GM12864 (cell line): ENCODE data around the gene TBXT.

Source experiments
- DNase-seq: peaks from one replicate; pipeline ENCODE4 v3.0.0-alpha.2; 2011; ENCODE audit warnings: low read depth
- H3K4me3 ChIP-seq: 2 replicates; pipeline ENCODE4 v1.5.1; 2011; ENCODE audit warnings: mild to moderate bottlenecking, low read depth, low read length, control low read depth
- TF ChIP-seq, protein P1 (sequence below): IDR thresholded peaks from 2 replicates; pipeline ENCODE4 v1.5.1; 2011; ENCODE audit warnings: low read depth, mild to moderate bottlenecking, moderate library complexity, low read length, control low read depth, inconsistent platforms; ENCODE audit errors: missing control alignments

Gene TBXT

DNA sequence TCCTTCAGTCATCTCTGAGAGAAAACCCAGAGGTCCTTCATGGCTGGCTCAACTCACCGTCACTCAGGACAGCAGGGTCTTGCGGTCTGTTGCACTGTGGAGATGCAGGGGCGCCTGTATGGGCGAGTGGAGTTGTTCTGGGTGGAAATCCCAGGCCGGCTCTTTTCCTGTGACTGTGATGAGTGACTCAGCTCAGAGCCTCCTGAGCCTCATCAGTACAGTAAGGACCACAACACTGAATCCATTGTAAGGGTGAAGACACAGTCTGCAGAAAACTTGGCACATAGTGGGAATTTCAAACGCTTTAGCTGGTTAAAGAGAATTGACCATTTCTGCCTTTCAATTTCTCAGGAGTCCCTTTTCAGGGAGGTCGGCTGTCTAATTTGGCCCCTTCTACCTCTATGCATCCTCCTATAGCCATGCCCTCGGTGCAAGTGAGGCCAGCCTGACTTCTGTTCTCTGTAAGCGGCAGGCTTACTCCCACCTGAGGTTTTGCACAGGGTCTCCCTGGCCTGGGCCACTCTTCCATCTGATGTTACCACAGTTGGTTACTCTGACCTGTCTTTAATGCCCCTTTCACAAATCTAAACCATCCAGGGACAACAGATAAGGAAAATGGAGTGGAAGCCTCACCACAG lies 35.5 kb upstream of the TBXT start:
- DNase-seq = no peak

DNA sequence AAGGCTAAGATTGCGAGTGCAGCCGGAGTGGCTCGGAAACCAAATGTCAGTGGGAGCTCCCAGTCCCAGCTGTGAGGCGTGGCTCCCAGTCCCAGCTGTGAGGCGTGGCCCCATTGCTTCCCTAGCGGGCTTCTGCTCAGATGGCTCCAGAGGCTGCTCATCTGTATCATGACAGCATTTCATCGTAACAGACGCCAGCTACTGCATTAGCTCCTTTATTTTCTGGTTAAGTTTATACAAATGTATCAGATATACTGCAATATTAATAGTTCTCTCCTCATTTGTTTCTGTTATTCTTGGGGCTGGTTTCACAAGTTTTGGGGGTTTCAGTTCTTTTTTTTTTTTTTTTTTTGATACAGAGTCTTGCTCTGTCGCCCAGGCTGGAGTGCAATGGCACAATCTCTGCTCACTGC lies 34.7 kb upstream of the TBXT start:
- H3K4me3 ChIP-seq = no peak overlapping the region; the same call in 1 of the 2 replicates
- TF ChIP-seq, protein P1, sequence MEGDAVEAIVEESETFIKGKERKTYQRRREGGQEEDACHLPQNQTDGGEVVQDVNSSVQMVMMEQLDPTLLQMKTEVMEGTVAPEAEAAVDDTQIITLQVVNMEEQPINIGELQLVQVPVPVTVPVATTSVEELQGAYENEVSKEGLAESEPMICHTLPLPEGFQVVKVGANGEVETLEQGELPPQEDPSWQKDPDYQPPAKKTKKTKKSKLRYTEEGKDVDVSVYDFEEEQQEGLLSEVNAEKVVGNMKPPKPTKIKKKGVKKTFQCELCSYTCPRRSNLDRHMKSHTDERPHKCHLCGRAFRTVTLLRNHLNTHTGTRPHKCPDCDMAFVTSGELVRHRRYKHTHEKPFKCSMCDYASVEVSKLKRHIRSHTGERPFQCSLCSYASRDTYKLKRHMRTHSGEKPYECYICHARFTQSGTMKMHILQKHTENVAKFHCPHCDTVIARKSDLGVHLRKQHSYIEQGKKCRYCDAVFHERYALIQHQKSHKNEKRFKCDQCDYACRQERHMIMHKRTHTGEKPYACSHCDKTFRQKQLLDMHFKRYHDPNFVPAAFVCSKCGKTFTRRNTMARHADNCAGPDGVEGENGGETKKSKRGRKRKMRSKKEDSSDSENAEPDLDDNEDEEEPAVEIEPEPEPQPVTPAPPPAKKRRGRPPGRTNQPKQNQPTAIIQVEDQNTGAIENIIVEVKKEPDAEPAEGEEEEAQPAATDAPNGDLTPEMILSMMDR = no peak
- peak; percentile 30 for DNase-seq

More for the DNA sequence above, 35.5 kb upstream of the TBXT start:
- TF ChIP-seq, protein P1 = no peak
- H3K4me3 ChIP-seq = no peak overlapping the region

DNA sequence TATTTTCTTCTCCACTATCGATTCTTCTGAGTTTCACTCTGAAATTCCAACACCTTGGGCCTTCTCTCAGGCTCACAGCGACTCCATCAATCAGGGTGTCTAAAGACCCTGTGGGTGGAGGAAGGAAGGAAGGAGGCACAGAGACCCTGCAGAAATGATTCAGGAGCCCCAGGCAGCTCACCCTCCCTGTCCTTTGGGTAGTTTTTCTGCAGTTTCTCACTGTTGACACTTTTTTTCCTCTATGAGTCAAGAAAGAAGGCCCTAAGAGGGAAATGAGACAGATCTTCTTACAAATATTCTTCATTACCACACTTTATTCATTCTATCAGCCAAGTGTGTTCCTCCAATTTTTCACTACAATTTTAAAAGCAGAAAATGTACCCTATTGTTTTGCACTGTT lies 34.2 kb upstream of the TBXT start:
- TF ChIP-seq, protein P1 = no peak
- DNase-seq = no peak
- H3K4me3 ChIP-seq = no peak overlapping the region; the same call in 1 of the 2 replicates

DNA sequence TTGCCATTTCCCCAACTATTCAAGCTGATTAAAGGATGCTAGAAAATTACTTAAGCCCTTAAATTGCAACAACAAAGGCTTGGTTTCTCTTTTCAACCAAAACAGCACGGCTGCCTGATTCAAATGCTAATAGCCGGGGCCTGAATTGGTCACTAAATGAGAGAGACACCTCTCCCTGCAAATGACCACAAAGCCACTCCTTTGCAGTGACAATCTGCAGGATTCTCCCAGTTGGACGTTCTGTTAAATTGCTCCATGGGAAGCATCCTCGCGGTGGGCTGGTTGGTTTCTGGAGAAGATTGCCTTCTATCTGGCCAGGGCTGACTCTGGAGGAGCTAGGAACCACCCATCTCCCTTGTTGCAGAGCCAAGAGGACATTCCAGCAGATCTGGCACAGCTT lies 29.7 kb upstream of the TBXT start:
- TF ChIP-seq, protein P1 = no peak
- no peak for DNase-seq
- H3K4me3 ChIP-seq = no peak overlapping the region

DNA sequence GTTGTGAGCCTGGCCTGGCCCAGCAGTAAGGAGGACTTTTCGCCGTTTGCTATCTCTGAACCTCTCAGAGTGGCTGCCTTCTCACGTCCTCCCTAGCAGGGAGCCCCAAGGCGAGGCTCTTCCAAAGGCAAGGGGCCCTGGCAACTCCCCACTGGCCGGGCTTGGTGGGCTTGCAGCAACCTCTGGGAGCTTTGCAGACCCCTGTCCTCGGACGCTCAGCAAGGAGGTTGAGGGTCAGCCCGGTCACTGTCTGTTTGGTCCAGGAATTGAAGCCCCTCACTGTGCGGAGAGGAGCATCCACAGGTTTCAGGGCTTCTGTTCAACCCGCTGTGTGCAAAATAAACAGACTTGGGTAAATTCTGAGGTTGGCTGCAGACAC lies 28.2 kb upstream of the TBXT start:
- no peak overlapping the region for H3K4me3 ChIP-seq
- TF ChIP-seq, protein P1 = no peak
- no peak for DNase-seq

DNA sequence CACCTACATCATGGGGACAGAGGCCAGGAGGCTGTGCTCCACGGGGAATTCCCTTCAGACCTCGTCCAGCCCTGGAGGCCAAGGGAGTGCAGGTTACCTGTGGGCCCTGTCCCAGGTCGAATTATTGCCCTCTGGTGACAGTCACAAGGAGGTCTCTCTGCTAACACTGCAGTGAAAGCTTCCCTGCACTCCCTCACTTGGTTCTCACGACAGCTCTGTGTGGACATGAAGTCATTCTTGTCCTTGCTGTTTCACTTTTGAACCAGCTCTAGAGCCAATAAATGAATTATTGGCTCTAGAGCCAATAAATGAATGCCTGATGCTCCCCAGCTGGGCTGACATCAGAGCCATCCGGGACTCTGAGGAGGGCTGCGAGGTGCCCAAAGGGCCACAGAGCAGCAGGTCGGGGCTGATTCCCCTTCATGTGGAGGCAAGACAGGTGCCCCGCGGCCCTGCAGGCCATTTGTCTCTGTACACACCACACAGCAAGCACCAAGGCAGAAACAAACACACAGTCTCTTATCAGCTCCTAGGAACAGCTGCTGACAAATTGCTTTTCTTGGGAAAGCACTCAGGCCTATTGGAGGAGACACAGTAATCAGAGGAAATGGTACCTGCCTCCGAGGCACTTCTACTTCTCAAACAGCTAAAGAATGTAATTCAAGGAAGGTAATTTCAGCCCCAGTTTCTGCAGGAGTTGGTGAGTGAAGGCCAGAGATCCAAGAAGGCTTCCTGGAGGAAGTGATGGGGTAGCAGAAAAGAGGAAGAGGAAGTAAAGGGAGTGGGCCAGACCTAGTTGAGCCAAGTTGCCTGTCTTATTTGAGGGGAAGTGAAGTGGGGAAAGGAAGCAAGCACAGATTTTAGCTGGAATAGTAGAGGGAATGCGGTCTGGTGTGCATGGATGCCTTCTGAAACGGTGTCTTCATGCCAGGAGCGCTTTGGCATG lies 27.5 kb upstream of the TBXT start:
- no peak for DNase-seq
- no peak overlapping the region for H3K4me3 ChIP-seq
- TF ChIP-seq, protein P1 = no peak
